CD8-positive, alpha-beta memory T cell (primary cell): ENCODE measurements around the gene IGFBP7. TPM values are rescaled to one million over a fixed set of nuclear protein-coding genes. Genes with fewer than 3 reads are reported as not detected.
"Not testable (repeated sequence)": the region's sequence is repeated elsewhere in the genome, so short reads cannot be mapped to it uniquely, and the experiment has no call there.

ENCODE experiments used
- CTCF ChIA-PET: fragments of 350-600 bp; sonication (Branson Sonifier 250); formaldehyde crosslinking; loops from one replicate; lab custom pipeline; 2021; ENCODE audit warnings: antibody characterized with exemption; lab: Charles Lee
- POLR2A ChIA-PET: fragments of 350-600 bp; sonication (Branson Sonifier 250); formaldehyde crosslinking; loops from one replicate; lab custom pipeline; 2021; ENCODE audit warnings: antibody characterized with exemption; lab: Charles Lee
- DNase-seq, 5 donors: peaks; one replicate each; pipeline versions ENCODE4 v3.0.0 to v3.0.0-alpha.2; 2020 to 2022; ENCODE audit warnings: mixed read lengths in 1 of 5
- H3K27ac ChIP-seq: one replicate; pipeline ENCODE4 v1.7.0; 2013; ENCODE audit warnings: low read depth, mild to moderate bottlenecking, low read length, moderate library complexity
- H3K27me3 ChIP-seq: 2 replicates; pipeline ENCODE4 v1.7.0; 2013; ENCODE audit warnings: low read length, mild to moderate bottlenecking; ENCODE audit not compliant: insufficient read depth, poor library complexity, severe bottlenecking
- H3K36me3 ChIP-seq: 2 replicates; pipeline ENCODE4 v1.7.0; 2013; ENCODE audit warnings: mild to moderate bottlenecking, low read length, moderate library complexity; ENCODE audit not compliant: insufficient read depth
- H3K4me1 ChIP-seq: 2 replicates; pipeline ENCODE4 v1.7.0; 2013; ENCODE audit warnings: mild to moderate bottlenecking, low read length, moderate library complexity; ENCODE audit not compliant: insufficient read depth
- H3K4me3 ChIP-seq: 2 replicates; pipeline ENCODE4 v1.7.0; 2013; ENCODE audit warnings: mild to moderate bottlenecking, low read length
- H3K9me3 ChIP-seq: 2 replicates; pipeline ENCODE4 v1.7.0; 2013; ENCODE audit warnings: mild to moderate bottlenecking, low read length
- H3K27ac Mint-ChIP-seq, 8 donors: one replicate each; pipeline ENCODE4 v1.8.0; 2020 to 2021; ENCODE audit warnings: mixed read lengths in 8 of 8, mild to moderate bottlenecking in 6 of 8, inconsistent platforms in 3 of 8, moderate library complexity in 3 of 8
- H3K27me3 Mint-ChIP-seq, 2 donors: one replicate each; pipeline ENCODE4 v1.8.0; 2020 to 2021; ENCODE audit warnings: mixed read lengths in 2 of 2, mild to moderate bottlenecking in 1 of 2, moderate library complexity in 1 of 2
- H3K36me3 Mint-ChIP-seq, 3 donors: one replicate each; pipeline ENCODE4 v1.8.0; 2020 to 2021; ENCODE audit warnings: mixed read lengths in 3 of 3, inconsistent platforms in 1 of 3, mild to moderate bottlenecking in 1 of 3
- H3K4me1 Mint-ChIP-seq, 3 donors: one replicate each; pipeline ENCODE4 v1.8.0; 2020 to 2021; ENCODE audit warnings: mixed read lengths in 3 of 3, inconsistent platforms in 1 of 3, mild to moderate bottlenecking in 1 of 3
- H3K4me3 Mint-ChIP-seq, 7 donors: one replicate each; pipeline ENCODE4 v1.8.0; 2020 to 2021; ENCODE audit warnings: mixed read lengths in 7 of 7, mild to moderate bottlenecking in 6 of 7, moderate library complexity in 4 of 7, inconsistent platforms in 2 of 7
- H3K9me3 Mint-ChIP-seq, 5 donors: one replicate each; pipeline ENCODE4 v1.8.0; 2020 to 2022; ENCODE audit warnings: mixed read lengths in 5 of 5, mild to moderate bottlenecking in 3 of 5, moderate library complexity in 2 of 5, inconsistent platforms in 1 of 5
- polyA plus RNA-seq: library from polyadenylated mRNA; unstranded; fragments of 300-500 nt; fragmentation: Illumina TruSeq; gene quantifications from one replicate; pipeline ENCODE4 v1.2.3, GENCODE V29; 2021
- total RNA-seq, 2 experiments: library from RNA; stranded (reverse); gene quantifications; one replicate each; pipeline ENCODE4 v1.2.3, GENCODE V29; 2021

Gene IGFBP7
- total and polyA plus RNA-seq, 3 experiments from 2014 or later = not detected

- H3K4me3 ChIP-seq, H3K27ac ChIP-seq, H3K9me3 ChIP-seq, DNase-seq, H3K4me3 Mint-ChIP-seq, H3K36me3 Mint-ChIP-seq, H3K4me1 ChIP-seq, H3K4me1 Mint-ChIP-seq, H3K27me3 ChIP-seq, CTCF ChIA-PET, POLR2A ChIA-PET, H3K36me3 ChIP-seq, H3K9me3 Mint-ChIP-seq: not testable (repeated sequence)
- Mint-ChIP-seq H3K27me3 (peaks cover 14 to 47% of the 10 kb centered on the region in 2 donors), H3K27ac (peak overlapping the region in 1 of 8 donors; percentile 2)
These were observed 63.1 kb downstream of the IGFBP7 start for GRCh38 chr4:57047046-57047445.

- Mint-ChIP-seq H3K9me3 (peaks cover 0 to 2% (median 0%) of the 10 kb centered on the region in 5 donors), H3K36me3 (no peaks in the 10 kb centered on the region), H3K4me1 (no peaks in the 10 kb centered on the region), H3K27ac (no peak overlapping the region), H3K4me3 (no peak overlapping the region), H3K27me3 (peaks cover 17 to 50% of the 10 kb centered on the region in 2 donors)
- no peaks in the 10 kb centered on the region for H3K9me3 ChIP-seq
- DNase-seq = no peak
- no peaks in the 10 kb centered on the region for H3K4me1 ChIP-seq
- ChIA-PET CTCF (no interaction called here), POLR2A (no interaction called here)
- H3K4me3 ChIP-seq = no peak overlapping the region
- H3K27ac ChIP-seq = no peak overlapping the region
- no peaks in the 10 kb centered on the region for H3K27me3 ChIP-seq
- H3K36me3 ChIP-seq = no peaks in the 10 kb centered on the region
These were observed 65.2 kb downstream of the IGFBP7 start for GRCh38 chr4:57044996-57045395.

- Histone ChIP-seq H3K4me1 (no peaks in the 10 kb centered on the region), H3K27me3 (no peaks in the 10 kb centered on the region), H3K9me3 (no peaks in the 10 kb centered on the region), H3K36me3 (no peaks in the 10 kb centered on the region), H3K4me3 (no peak overlapping the region), H3K27ac (no peak overlapping the region)
- Mint-ChIP-seq H3K4me1 (no peaks in the 10 kb centered on the region), H3K27me3 (peaks cover 15 to 46% of the 10 kb centered on the region in 2 donors), H3K4me3 (no peak overlapping the region), H3K9me3 (peaks cover 0 to 2% (median 0%) of the 10 kb centered on the region in 5 donors), H3K36me3 (no peaks in the 10 kb centered on the region), H3K27ac (no peak overlapping the region)
- ChIA-PET CTCF (no interaction called here), POLR2A (no interaction called here)
- no peak for DNase-seq
These were observed 65.9 kb downstream of the IGFBP7 start for GRCh38 chr4:57044279-57044678.

DNA sequence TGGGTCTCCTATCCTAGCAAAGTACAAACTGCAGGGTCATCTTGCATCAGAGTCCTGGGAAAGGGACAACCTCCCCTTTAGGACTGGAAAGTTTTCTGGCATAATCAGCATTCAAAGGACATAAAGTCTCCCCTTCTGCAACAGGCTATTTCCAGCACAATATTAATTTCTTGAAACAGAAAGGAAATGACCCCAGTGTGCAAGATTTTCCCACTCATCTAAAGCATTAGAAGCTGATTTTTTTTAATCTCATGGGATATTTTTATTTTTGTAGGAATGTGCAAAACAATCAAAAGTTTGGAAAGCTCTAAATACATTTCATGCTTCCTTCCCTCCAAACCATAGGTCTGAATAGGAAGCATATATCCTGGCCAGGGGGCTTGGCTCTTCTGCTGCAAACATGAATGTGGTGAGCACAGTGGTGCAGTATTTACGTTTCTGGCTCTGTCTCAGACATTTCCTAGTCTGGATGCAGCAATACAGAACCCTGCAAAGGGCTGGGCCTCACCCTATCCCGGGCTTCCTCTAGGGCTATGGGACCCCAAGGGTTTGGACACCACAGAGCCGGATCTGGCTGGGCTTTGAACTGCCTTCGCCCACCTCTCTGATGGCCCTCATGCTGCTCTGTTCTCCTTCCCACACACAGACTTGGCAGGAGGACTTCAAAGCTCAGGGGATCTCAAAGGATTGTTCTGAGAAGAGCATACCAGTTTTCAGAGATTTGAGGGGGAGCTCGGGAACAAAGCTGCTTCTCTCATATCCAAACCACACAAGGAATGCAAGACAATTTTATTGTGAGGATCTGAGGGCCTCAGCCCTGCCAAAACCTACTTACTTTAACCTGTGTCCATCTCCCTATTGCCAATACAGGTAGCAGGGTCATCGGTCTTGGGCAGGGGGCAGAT lies 66.6 kb downstream of the IGFBP7 start:
- Histone ChIP-seq H3K27ac (no peak overlapping the region), H3K9me3 (no peaks in the 10 kb centered on the region), H3K4me3 (no peak overlapping the region), H3K36me3 (no peaks in the 10 kb centered on the region), H3K27me3 (no peaks in the 10 kb centered on the region), H3K4me1 (no peaks in the 10 kb centered on the region)
- ChIA-PET POLR2A (no interaction called here), CTCF (no interaction called here)
- no peaks in the 10 kb centered on the region for H3K36me3 Mint-ChIP-seq
- H3K27me3 Mint-ChIP-seq = peaks cover 15 to 46% of the 10 kb centered on the region in 2 donors
- H3K4me1 Mint-ChIP-seq = no peaks in the 10 kb centered on the region
- no peak overlapping the region for H3K27ac Mint-ChIP-seq
- H3K4me3 Mint-ChIP-seq = no peak overlapping the region
- H3K9me3 Mint-ChIP-seq = peaks cover 0 to 2% (median 0%) of the 10 kb centered on the region in 5 donors
- DNase-seq = no peak

- no peak overlapping the region for H3K27ac Mint-ChIP-seq
- Histone ChIP-seq H3K27ac (no peak overlapping the region), H3K36me3 (no peaks in the 10 kb centered on the region), H3K9me3 (no peaks in the 10 kb centered on the region), H3K4me1 (no peaks in the 10 kb centered on the region), H3K27me3 (no peaks in the 10 kb centered on the region), H3K4me3 (no peak overlapping the region)
- H3K4me1 Mint-ChIP-seq = no peaks in the 10 kb centered on the region
- no peak overlapping the region for H3K4me3 Mint-ChIP-seq
- POLR2A ChIA-PET = no interaction called here
- H3K9me3 Mint-ChIP-seq = peaks cover 0 to 2% (median 0%) of the 10 kb centered on the region in 5 donors
- no peak for DNase-seq
- H3K27me3 Mint-ChIP-seq = peaks cover 22 to 52% of the 10 kb centered on the region in 2 donors
- no peaks in the 10 kb centered on the region for H3K36me3 Mint-ChIP-seq
- CTCF ChIA-PET = no interaction called here
These were observed 67.4 kb downstream of the IGFBP7 start for GRCh38 chr4:57042711-57043169.

- POLR2A ChIA-PET = no interaction called here
- no peak overlapping the region for H3K4me3 Mint-ChIP-seq
- no peaks in the 10 kb centered on the region for H3K27me3 ChIP-seq
- no peaks in the 10 kb centered on the region for H3K9me3 ChIP-seq
- peaks cover 21 to 41% of the 10 kb centered on the region in 2 donors for H3K27me3 Mint-ChIP-seq
- CTCF ChIA-PET = no interaction called here
- H3K27ac ChIP-seq = no peak overlapping the region
- H3K27ac Mint-ChIP-seq = no peak overlapping the region
- H3K36me3 ChIP-seq = no peaks in the 10 kb centered on the region
- no peaks in the 10 kb centered on the region for H3K9me3 Mint-ChIP-seq
- DNase-seq = no peak
- H3K4me3 ChIP-seq = no peak overlapping the region
- no peaks in the 10 kb centered on the region for H3K4me1 ChIP-seq
- H3K4me1 Mint-ChIP-seq = no peaks in the 10 kb centered on the region
- H3K36me3 Mint-ChIP-seq = no peaks in the 10 kb centered on the region
These were observed 69.2 kb downstream of the IGFBP7 start for GRCh38 chr4:57041020-57041419.

DNA sequence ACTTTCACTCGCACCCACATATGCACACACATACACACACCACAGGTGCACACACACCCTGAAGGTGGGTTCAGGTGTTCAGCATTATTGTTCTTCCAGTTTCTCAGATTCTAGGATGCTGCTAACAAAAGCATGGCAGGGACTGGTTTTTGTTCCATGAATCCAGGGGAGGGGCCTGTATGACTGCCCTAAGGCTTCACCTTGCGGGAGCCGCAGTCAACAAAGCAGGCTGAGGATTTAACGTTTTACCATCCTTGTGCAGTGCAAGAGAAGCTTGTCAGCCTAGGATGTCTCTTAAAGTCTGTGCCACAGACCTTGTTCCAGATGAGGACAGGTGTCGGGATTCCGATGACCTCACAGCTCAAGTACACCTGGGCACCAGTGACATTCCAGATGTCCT lies 69.7 kb downstream of the IGFBP7 start:
- DNase-seq = no peak
- no peak overlapping the region for H3K27ac ChIP-seq
- H3K27ac Mint-ChIP-seq = no peak overlapping the region
- no peaks in the 10 kb centered on the region for H3K36me3 Mint-ChIP-seq
- no peaks in the 10 kb centered on the region for H3K9me3 ChIP-seq
- H3K4me1 Mint-ChIP-seq = no peaks in the 10 kb centered on the region
- no peak overlapping the region for H3K4me3 Mint-ChIP-seq
- H3K4me1 ChIP-seq = no peaks in the 10 kb centered on the region
- no peaks in the 10 kb centered on the region for H3K36me3 ChIP-seq
- ChIA-PET POLR2A (no interaction called here), CTCF (no interaction called here)
- no peaks in the 10 kb centered on the region for H3K27me3 ChIP-seq
- H3K9me3 Mint-ChIP-seq = no peaks in the 10 kb centered on the region
- H3K27me3 Mint-ChIP-seq = peaks cover 21 to 38% of the 10 kb centered on the region in 2 donors
- H3K4me3 ChIP-seq = no peak overlapping the region

- Histone ChIP-seq H3K36me3 (no peaks in the 10 kb centered on the region), H3K4me1 (no peaks in the 10 kb centered on the region), H3K9me3 (no peaks in the 10 kb centered on the region), H3K27me3 (no peaks in the 10 kb centered on the region), H3K27ac (no peak overlapping the region), H3K4me3 (no peak overlapping the region)
- Mint-ChIP-seq H3K4me3 (no peak overlapping the region), H3K4me1 (no peaks in the 10 kb centered on the region), H3K9me3 (no peaks in the 10 kb centered on the region), H3K36me3 (no peaks in the 10 kb centered on the region), H3K27me3 (peaks cover 21 to 32% of the 10 kb centered on the region in 2 donors), H3K27ac (peak overlapping the region in 1 of 8 donors; percentile 17)
- ChIA-PET CTCF (no interaction called here), POLR2A (no interaction called here)
- DNase-seq = no peak
These were observed 70.8 kb downstream of the IGFBP7 start for GRCh38 chr4:57039345-57039744.
